Measurements from ENCODE around the gene RASGRP1.

- TF ChIP-seq CTCF (IDR thresholded peaks at IDR 0.05) (no peak), POLR2A (IDR thresholded peaks at IDR 0.05) (no peak)
Measured at GRCh38 chr15:38562278-38562677, 2.3 kb downstream of the RASGRP1 start.

Measured in testis (tissue), 2 donors.